Esophagus squamous epithelium (tissue), 4 donors: ENCODE data around the gene CATSPERE.

Experiments
- POLR2A ChIP-seq, 4 donors: fragments of 450-650 bp; IDR thresholded peaks; one replicate each; pipeline ENCODE4 v1.6.1; 2017; ENCODE audit warnings: antibody characterized with exemption in 4 of 4, mild to moderate bottlenecking in 4 of 4, moderate library complexity in 3 of 4
- TF ChIP-seq, protein P1 (sequence below), 6 experiments: fragments of 450-650 bp in 4 of 6; fragments of 200-600 bp in 2 of 6; sonication (generic) in 2 of 6; IDR thresholded peaks; one replicate each; pipeline ENCODE4 v1.5.1; 2016 to 2019; ENCODE audit warnings: antibody characterized with exemption in 6 of 6, mild to moderate bottlenecking in 4 of 6, moderate library complexity in 4 of 6

DNA sequence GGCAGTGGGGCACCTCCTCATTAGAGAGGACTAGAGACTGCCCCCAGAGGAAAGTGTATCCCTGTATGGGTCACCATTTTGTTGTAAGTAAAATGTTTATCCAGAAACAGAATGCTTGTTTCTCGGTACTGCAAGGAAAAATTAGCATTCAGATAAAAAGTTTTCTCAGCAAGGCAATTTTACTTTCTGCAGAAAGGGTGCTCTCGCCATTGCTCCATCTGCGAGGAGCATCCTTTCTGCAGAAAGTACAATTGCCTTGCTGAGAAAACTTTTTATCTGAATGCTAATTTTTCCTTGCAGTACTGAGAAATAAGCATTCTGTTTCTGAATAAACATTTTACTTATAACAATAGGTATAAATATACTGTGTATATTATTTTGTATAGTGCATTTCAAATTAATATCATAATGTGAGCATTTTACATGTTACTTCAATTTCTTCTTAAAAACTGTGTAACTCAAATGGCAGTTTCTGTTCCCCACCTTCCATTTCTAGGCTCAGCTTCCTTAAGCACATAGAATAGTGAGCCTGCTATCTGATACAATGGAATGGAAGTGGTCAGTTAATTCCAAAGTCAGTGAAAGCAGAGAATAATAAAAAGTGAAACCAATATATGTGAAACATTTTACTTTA, 115.3 kb downstream of the CATSPERE start:
- TF ChIP-seq, protein P1, sequence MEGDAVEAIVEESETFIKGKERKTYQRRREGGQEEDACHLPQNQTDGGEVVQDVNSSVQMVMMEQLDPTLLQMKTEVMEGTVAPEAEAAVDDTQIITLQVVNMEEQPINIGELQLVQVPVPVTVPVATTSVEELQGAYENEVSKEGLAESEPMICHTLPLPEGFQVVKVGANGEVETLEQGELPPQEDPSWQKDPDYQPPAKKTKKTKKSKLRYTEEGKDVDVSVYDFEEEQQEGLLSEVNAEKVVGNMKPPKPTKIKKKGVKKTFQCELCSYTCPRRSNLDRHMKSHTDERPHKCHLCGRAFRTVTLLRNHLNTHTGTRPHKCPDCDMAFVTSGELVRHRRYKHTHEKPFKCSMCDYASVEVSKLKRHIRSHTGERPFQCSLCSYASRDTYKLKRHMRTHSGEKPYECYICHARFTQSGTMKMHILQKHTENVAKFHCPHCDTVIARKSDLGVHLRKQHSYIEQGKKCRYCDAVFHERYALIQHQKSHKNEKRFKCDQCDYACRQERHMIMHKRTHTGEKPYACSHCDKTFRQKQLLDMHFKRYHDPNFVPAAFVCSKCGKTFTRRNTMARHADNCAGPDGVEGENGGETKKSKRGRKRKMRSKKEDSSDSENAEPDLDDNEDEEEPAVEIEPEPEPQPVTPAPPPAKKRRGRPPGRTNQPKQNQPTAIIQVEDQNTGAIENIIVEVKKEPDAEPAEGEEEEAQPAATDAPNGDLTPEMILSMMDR (IDR thresholded peaks at IDR 0.05) = no peak
- TF ChIP-seq POLR2A (IDR thresholded peaks at IDR 0.05) = no peak
